GM06990 (cell line): ENCODE measurements around the gene DAZAP1.
A peak's percentile ranks its signal among the peaks of the same experiment; 100 is the strongest.

Source experiments
- DNase-seq: peaks from one replicate; pipeline ENCODE4 v3.0.0-alpha.2; 2011; ENCODE audit not compliant: insufficient read length; ENCODE audit errors: extremely low read depth
- H3K27me3 ChIP-seq: replicated peaks from 2 replicates; pipeline ENCODE4 v1.6.0; 2011; ENCODE audit warnings: low read length; ENCODE audit not compliant: control insufficient read depth, insufficient read depth
- H3K36me3 ChIP-seq: 2 replicates; pipeline ENCODE4 v1.5.1; 2011; ENCODE audit warnings: low read length; ENCODE audit not compliant: control insufficient read depth, insufficient read depth
- H3K4me3 ChIP-seq: replicated peaks from 2 replicates; pipeline ENCODE4 v1.5.1; 2011; ENCODE audit warnings: low read depth, mild to moderate bottlenecking, control low read depth, low read length
- CTCF ChIP-seq: IDR thresholded peaks from 2 replicates; pipeline ENCODE4 v1.5.1; 2011; ENCODE audit warnings: low read length, control low read depth, mild to moderate bottlenecking, inconsistent platforms; ENCODE audit not compliant: insufficient read depth, poor library complexity, severe bottlenecking

Gene DAZAP1

GRCh38 chr19:1471515-1472160 lies 64.3 kb downstream of the DAZAP1 start:
- H3K4me3 ChIP-seq: no peak overlapping the region
- peak; percentile 18 for TF ChIP-seq CTCF
- H3K36me3 ChIP-seq: peaks cover 9% of the 10 kb centered on the region
- DNase-seq: peak; percentile 20
- no peaks in the 10 kb centered on the region; the same call in 1 of the 2 replicates for H3K27me3 ChIP-seq

GRCh38 chr19:1472231-1473084 lies 65.1 kb downstream of the DAZAP1 start:
- no peak for TF ChIP-seq CTCF
- peaks cover 9% of the 10 kb centered on the region for H3K36me3 ChIP-seq
- H3K27me3 ChIP-seq: no peaks in the 10 kb centered on the region; the same call in 1 of the 2 replicates
- no peak overlapping the region for H3K4me3 ChIP-seq
- peak; percentile 15 for DNase-seq

GRCh38 chr19:1473085-1473851 lies 65.9 kb downstream of the DAZAP1 start:
- Histone ChIP-seq H3K27me3 (no peaks in the 10 kb centered on the region; the same call in 1 of the 2 replicates), H3K36me3 (peaks cover 9% of the 10 kb centered on the region), H3K4me3 (no peak overlapping the region)
- DNase-seq: no peak
- TF ChIP-seq CTCF: no peak

GRCh38 chr19:1474011-1474764 lies 66.8 kb downstream of the DAZAP1 start:
- DNase-seq: no peak
- no peak for TF ChIP-seq CTCF
- Histone ChIP-seq H3K36me3 (peaks cover 9% of the 10 kb centered on the region), H3K27me3 (no peaks in the 10 kb centered on the region; the same call in 1 of the 2 replicates), H3K4me3 (no peak overlapping the region)

- DNase-seq: peak; percentile 18
- no peak overlapping the region for H3K4me3 ChIP-seq
- no peaks in the 10 kb centered on the region; the same call in 1 of the 2 replicates for H3K27me3 ChIP-seq
- H3K36me3 ChIP-seq: peaks cover 9% of the 10 kb centered on the region
- TF ChIP-seq CTCF: no peak
Measured at GRCh38 chr19:1474765-1475351, 67.5 kb downstream of the DAZAP1 start.
